Hepatic stellate cell (primary cell): ENCODE measurements around the gene IFIT1.
A peak's percentile ranks its signal among the peaks of the same experiment; 100 is the strongest.
"Not testable (repeated sequence)": the region's sequence is repeated elsewhere in the genome, so short reads cannot be mapped to it uniquely, and the experiment has no call there.

Experiments
- DNase-seq: peaks from one replicate; pipeline ENCODE4 v3.0.0; 2011; ENCODE audit warnings: low spot score

The IFIT1 gene

DNA sequence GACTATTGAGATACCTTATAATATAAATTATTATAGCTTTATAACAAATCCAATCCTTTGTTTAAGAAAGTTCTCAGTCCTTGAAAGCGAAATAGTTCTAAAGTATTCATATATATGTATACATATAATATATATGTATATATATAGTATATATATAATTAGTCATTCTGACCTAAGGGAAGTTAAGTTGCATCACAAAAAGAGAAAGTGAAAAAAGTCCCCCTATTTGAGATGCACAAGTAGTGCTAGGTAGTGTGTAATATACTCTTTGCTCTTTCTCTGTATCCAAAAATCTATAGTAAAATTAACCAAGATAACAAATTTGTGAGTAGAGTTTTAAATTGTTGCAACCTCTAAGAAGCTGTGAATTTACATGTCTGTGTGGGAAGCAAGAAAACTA, 27.9 kb upstream of the IFIT1 start:
- no peak for DNase-seq

GRCh38 chr10:89367529-89367928, 24.9 kb upstream of the IFIT1 start:
- DNase-seq = no peak

GRCh38 chr10:89368129-89368528, 24.3 kb upstream of the IFIT1 start:
- DNase-seq = no peak

DNA sequence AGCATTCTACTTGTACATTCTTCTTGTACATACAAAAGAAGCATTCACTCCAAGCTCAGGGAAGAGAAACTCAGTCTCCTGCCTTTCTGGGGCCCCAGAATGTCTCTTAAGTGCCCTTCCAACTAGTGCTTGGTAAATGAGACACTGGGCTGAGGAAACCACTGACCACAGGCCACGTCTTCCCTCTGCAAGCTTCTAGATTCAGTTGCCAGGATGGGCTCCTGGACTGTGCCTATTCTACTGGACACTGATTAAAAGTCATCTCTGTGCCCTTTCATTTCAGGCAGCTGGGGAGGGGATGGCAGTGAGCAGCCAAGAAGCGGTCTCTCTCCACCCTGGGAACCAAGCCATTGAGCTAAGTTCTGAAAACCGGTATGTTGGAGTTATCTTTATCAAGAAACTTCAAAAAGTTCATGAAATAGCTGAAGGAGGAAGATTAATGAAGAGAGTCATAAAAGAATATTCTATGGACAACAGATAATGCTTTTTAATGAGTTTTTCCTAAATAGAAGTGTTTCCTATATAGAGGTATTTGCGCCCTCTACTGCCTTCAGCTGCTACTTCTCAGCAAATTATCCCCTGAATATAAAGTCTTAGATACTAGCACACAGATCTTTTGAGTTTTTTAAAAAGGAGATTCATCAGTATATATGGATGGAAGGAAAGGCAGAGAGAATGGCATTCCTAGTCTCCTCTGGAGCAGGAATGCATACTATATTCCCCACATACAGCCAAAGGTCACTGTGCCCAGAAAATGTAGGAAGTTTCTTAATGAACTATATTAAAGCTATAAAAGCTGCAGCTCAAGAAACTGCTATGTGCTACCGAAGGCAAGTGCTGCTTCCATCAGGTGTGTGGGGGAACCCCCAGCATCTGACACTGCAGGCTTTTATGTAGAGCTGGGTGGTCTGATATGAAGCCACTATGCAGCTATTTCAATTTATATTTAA, 23.0 kb upstream of the IFIT1 start:
- peak; percentile 37 for DNase-seq

DNA sequence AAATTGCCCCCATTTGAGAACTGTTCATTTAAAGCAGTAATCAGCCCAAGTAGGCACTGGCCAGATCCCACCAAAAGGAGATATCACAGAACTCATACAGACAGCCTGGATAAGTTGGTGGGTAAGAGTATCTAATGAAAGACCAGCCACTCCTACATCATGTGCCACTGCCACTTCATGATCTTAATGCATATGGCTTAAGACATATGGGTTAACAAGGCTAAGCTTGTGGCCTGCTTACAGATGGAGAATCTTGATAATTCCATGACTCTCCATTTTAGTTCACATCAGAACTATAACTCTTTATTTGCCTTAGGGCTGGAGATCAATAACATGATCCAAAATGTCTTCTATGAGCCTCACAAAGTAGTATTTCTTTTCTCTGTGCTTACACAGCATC, 21.3 kb upstream of the IFIT1 start:
- no peak for DNase-seq

DNA sequence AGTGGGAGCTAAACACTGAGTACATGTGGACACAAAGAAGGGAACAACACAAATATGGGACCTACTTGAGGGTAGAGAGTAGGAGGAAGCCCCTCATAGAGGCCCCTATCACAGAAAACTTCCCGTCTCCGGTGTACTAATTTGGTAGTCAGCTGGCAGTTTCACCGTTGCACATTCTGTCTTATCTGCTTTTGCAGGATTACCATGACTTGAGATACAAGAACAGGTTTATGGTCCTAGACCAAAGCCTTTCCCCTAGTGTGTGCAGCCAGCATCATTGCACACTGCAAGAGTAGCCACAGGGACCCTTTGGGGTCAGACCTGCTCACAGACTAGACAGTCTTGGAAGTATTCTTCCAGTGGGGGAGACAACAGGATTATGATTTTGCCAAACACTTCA, 20.4 kb upstream of the IFIT1 start:
- DNase-seq = no peak

GRCh38 chr10:89373916-89374711, 18.3 kb upstream of the IFIT1 start:
- peak; percentile 56 for DNase-seq

- DNase-seq = no peak
These were observed 17.7 kb upstream of the IFIT1 start for GRCh38 chr10:89374713-89375141.

DNA sequence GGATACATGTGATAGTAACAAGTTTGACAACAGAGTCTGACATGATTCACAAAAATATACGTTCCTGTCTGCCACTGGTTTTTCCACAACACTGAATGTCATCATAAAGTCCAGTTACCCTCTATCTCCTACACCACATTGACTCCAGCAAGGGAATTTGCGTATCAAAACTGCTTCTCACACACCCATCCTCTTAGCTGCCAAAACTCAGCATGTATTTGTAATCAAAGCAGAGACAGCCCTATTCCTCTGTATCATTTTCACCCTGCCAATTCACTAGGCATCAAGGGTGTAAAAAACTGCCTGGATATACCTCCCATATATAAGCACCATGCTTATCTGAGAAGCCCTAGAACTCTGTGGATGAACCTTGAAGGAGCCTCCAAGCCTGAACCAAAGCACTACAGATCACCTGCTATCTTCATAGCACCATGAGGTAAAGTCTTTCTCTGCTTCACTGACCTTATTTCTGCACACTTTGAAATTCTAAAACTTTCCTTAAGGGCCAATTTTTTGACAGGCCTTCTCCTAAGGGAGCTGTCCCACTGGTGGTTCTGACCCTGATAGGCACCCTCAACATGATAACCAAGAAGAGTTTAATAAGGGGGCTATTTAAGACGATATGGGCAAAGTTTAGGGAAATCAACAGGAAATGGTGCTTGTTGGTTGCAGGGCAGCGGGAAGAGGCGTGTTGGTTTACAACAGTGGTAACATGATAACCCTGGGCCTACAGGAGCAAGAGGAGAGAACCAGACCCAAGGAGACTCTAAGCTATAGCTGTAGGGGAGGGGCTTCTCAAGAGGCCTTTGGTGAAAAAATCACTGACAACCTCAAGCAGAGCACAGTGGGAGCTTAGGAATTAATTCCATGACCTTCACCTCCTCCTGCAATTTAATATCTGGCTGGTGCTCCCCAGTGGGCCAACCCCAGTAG, 14.5 kb upstream of the IFIT1 start, which contains the start of gene IFIT1B:
Gene IFIT1B (plus strand): TSS at position 352 of the 933 bp plus-strand sequence. CDS start 80 bp downstream, at position 432.
- no peak for DNase-seq

- no peak for DNase-seq
These were observed 13.3 kb upstream of the IFIT1 start for GRCh38 chr10:89379103-89379502.

GRCh38 chr10:89382757-89383156, 9.7 kb upstream of the IFIT1 start:
- no peak for DNase-seq

GRCh38 chr10:89384474-89385340, 7.7 kb upstream of the IFIT1 start:
- no peak for DNase-seq

- DNase-seq = no peak
These were observed 3.6 kb upstream of the IFIT1 start for GRCh38 chr10:89388806-89389205.

DNA sequence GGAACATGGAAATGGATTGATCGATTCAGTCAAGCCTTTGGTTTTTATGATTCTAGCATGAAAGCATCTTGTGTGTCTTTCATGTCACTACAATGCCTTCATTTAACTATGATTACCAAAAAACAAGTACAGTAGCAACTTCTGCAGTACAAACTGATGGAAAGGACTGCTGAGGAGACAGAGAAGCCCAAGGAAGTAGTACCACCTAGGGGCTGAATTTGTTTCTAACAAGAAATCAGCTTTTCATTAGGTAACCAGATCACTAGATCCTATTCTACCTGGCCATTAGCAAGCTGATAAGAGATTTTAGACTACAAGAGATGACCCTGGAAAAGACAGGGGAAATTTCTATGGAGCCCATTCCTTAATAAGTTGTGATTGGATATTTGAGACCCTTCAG, 3.2 kb upstream of the IFIT1 start:
- peak; percentile 21 for DNase-seq

DNA sequence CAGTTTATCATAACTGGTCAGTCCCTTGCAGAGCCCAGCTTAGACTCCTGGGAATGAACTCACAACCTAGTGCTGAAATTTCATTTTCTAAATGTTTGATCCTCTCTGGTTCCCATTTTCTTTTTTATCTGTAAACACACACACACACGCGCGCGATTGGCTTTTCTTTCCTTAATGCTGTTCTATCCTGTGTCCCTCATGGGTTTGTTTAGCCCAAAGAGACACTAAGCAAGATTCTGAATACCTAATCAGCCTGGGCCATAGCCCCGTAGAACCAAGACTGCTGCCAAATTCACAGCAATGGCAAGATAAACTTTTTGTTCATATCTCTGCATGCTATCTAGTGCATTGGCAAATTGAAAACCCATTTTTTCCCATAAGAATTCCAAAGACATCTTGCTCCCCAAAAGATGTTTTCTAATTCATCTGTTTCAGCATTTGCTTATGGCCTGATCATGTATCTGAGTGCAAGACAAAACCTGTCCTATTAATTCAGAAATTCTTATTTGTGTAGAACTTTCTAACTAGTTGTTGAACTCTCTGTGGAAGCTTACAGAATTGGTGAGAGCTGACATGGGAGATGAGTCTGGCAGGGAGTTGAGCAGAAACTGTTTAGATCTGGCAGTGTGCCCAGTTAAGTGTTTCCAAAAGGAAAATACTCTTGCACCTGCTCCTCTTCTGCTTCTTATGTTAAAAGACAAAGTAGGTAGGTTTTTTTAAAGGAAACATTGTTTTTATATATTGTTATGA, 1.8 kb upstream of the IFIT1 start:
- DNase-seq = no peak

- DNase-seq = not testable (repeated sequence)
These were observed 1.2 kb upstream of the IFIT1 start for GRCh38 chr10:89391226-89391576.

DNA sequence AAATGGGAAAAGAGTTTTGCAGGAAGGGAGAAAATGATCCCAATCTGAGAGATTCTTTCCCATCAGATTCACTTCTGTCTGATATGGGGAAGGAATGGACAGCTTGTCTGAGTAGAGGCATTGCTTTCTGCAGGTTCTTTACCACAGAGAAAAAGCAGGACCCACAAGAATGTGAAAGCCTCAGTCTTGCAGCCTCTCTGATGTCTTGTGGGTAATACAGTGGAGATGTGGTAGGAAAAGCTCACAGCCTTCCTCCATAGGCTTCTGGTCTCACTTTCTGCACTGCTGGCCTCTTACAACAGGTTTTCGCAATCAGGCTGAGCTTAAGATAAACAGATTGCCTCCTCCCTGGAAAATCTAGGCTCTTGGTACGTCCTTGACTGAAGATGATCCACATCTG, 551 bp downstream of the IFIT1 start:
- peak; percentile 53 for DNase-seq

DNA sequence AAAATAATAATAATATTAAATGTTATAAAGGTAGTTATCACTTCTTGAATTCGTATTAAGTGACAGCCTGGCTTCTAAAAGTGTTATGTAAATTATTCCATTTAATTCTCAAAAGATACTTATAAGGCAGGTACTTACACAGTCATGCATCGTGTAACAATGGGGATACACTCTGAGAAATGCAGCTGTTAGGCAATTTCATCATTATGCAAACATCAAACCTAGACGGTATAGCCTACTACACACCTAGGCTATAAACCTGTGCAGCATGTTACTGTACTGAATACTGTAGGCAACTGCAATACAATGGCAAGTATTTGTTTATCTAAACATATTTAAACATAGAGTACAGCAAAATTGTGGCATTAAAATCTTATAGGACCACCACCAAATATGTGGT, 1.5 kb downstream of the IFIT1 start:
- no peak for DNase-seq

DNA sequence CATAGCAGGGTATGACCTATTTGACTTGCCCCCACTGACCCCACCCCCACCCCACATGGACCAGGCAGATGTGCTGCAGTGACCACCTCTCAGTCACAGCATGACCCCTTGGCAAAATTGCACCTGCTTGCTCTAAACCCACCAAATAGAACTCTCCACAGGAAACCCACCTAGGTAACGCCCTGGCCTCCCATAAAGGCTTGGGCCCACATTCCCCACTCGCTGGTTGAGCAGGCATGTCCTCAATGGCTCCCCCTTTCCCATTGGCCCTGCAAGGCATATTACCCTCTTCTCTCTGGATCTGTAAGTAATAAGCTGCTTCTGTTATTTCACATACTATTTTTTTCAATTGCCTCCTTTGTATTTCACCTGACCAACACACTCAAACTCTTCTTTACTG, 2.7 kb downstream of the IFIT1 start:
- no peak for DNase-seq
